Measurements from ENCODE around the gene GNAT1. TPM values are rescaled to one million over a fixed set of nuclear protein-coding genes. Genes with fewer than 3 reads are reported as not detected.

GNAT1 gene
- total RNA-seq, 1 experiment from 2014 or later, result not detected

GRCh38 chr3:50150863-50151686 is 40.3 kb upstream of the GNAT1 start:
- no peak overlapping the region for H2BK120ac ChIP-seq (ENCODE audit: low read depth, low read length, poor library complexity, severe bottlenecking)
- H3K56ac ChIP-seq (ENCODE audit: insufficient read length, low read depth, low read length), result no peak overlapping the region
- no peak overlapping the region for H3K4me2 ChIP-seq (ENCODE audit: insufficient read depth, insufficient read length, low read length)
- H3K27me3 ChIP-seq (ENCODE audit: insufficient read depth, low read length), result peaks cover 7% of the 10 kb centered on the region; the same call in 1 of the 2 replicates
- no peak overlapping the region for H2BK12ac ChIP-seq (ENCODE audit: insufficient read length, low read depth, low read length)
- H3T11ph ChIP-seq (ENCODE audit: low read length), result no peak overlapping the region
- no peak overlapping the region for H2AK5ac ChIP-seq (ENCODE audit: insufficient read length, low read length)
- no peak overlapping the region for H2BK5ac ChIP-seq (ENCODE audit: insufficient read length, low read length)
- H3K9me3 ChIP-seq (ENCODE audit: control insufficient read depth, low read depth, low read length), result no peaks in the 10 kb centered on the region
- no peak overlapping the region for H4K5ac ChIP-seq (ENCODE audit: insufficient read length, low read depth, low read length)
- H3K23me2 ChIP-seq (ENCODE audit: insufficient read length, low read depth, low read length, poor library complexity, severe bottlenecking), result peaks cover 6% of the 10 kb centered on the region
- no peak overlapping the region for H3K4ac ChIP-seq (ENCODE audit: low read depth, low read length)
- peak overlapping the region; percentile 27 for H3K18ac ChIP-seq (ENCODE audit: insufficient read length, low read depth, low read length)
- Mint-ChIP-seq H3K4me3 (no peak overlapping the region), H3K4me1 (peaks cover 40 to 53% of the 10 kb centered on the region in 2 experiments), H3K27ac (peak overlapping the region in 1 of 3 experiments; percentile 46; a peak in 1 of 7 replicates), H3K27me3 (ENCODE audit: low read depth) (peaks cover 30% of the 10 kb centered on the region), H3K36me3 (ENCODE audit: insufficient read depth in 1 of 3, low read depth in 3 of 3) (peaks cover 0 to 2% (median 0%) of the 10 kb centered on the region in 3 experiments; a peak in 1 of 7 replicates), H3K9me3 (no peaks in the 10 kb centered on the region)
- no peaks in the 10 kb centered on the region for H3K79me1 ChIP-seq (ENCODE audit: insufficient read depth, low read depth, low read length, poor library complexity, severe bottlenecking)
- H4K8ac ChIP-seq (replicated peaks; ENCODE audit: insufficient read length, low read depth, low read length), result no peak overlapping the region
- TF ChIP-seq CTCF (conservative IDR thresholded peaks at IDR 0.05), result no peak
- H4K91ac ChIP-seq (ENCODE audit: insufficient read length, low read depth, low read length), result no peak overlapping the region
- H3K27ac ChIP-seq (ENCODE audit: insufficient read length, low read depth, low read length), result no peak overlapping the region
- H2BK15ac ChIP-seq (ENCODE audit: low read depth, low read length), result no peak overlapping the region
- no CpG with 5 or more reads among the region's 18 CpGs for WGBS (ENCODE audit: extremely low coverage, insufficient read length, low lambda C conversion rate)
- DNase-seq, result peak; percentile 79
- H3K9ac ChIP-seq (ENCODE audit: extremely low read depth, insufficient read length, low read length), result no peak overlapping the region
- H3K79me2 ChIP-seq (ENCODE audit: insufficient read depth, low read length), result no peaks in the 10 kb centered on the region
- H3K23ac ChIP-seq (ENCODE audit: insufficient read length, low read depth, low read length), result no peak overlapping the region
- peaks cover 3% of the 10 kb centered on the region; the same call in 1 of the 2 replicates for H3K4me1 ChIP-seq (ENCODE audit: insufficient read depth, low read length)
- H2BK20ac ChIP-seq (ENCODE audit: low read depth, low read length, poor library complexity, severe bottlenecking), result no peak overlapping the region
- H2AFZ ChIP-seq (ENCODE audit: low read length), result no peak overlapping the region
- no peak overlapping the region for H3K14ac ChIP-seq (ENCODE audit: insufficient read depth, low read length)
- no peaks in the 10 kb centered on the region for H4K20me1 ChIP-seq (ENCODE audit: control insufficient read depth, insufficient read depth, insufficient read length)
